Erythroblast (primary cell): Measurements from ENCODE around the gene ZFYVE28.

Source experiments
- GATA1 ChIP-seq: IDR thresholded peaks from 2 replicates; pipeline ENCODE4 v1.6.1; 2011; ENCODE audit warnings: low read depth, mild to moderate bottlenecking, control low read depth, low read length, moderate library complexity
- POLR2A ChIP-seq: IDR thresholded peaks from 2 replicates; pipeline ENCODE4 v1.6.1; 2011; ENCODE audit warnings: mild to moderate bottlenecking, low read length

DNA sequence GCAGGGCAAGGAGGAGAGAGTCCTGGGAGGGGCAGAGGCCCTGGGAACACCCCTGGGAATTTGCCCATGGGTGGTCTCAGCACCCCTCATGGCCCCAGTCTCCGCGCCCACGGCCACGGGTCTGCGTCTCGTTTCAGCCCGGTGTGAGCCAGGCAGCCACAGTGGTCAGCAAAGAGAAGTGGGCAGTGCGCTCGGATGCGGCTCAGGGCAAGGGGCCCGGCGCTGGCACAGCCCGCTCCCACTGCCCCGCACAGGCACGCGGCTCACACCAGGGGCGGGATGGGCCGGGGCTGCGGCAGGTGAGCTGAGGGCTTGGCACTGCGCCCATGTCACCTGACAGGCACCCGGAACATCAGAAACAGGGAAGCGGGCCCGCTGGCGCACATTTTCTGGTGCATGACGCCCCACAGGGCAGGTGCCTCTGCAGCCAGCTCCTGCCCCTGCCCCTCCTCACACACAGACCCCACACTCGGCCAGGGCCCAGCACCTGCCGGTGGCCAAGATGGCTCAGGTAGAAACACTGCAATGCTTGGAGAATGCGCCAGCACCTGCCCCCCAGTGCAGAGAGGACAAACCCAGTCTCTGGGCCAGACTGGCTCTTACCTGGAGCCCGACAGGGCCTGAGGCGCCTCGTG lies 114.6 kb downstream of the ZFYVE28 start:
- TF ChIP-seq POLR2A (no peak), GATA1 (no peak)
